ENCODE measurements around the gene TRHDE. TPM values are rescaled to one million over a fixed set of nuclear protein-coding genes. Genes with fewer than 3 reads are reported as not detected.

TRHDE gene
- total RNA-seq, 2 donors from 2014 or later: 10.9 to 73.2 TPM

DNA sequence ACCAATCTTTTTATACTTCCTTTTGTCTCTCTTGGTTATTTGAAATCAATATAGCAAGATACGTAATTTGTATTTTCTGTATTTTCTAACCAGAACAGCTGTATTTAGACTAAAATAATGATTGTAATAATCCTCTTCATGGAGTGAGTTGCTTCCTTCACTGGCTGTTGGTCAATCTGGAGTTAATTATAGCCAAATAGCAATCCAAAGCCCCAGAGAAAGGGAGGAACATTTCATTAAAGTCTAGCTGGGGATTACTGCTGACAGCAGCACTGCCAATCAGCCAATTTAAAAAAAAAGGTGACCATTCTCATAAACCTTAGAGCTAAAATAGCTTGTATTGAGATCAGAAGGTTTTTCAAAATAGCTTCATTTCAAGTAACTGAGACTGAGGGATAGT, 118.0 kb downstream of the TRHDE start:
- no peak overlapping the region for H3K27ac ChIP-seq

GRCh38 chr12:72406111-72406510, 133.9 kb downstream of the TRHDE start:
- intact Hi-C loops (cut with DNase I): no loop called here
- TF ChIP-seq, protein P1, sequence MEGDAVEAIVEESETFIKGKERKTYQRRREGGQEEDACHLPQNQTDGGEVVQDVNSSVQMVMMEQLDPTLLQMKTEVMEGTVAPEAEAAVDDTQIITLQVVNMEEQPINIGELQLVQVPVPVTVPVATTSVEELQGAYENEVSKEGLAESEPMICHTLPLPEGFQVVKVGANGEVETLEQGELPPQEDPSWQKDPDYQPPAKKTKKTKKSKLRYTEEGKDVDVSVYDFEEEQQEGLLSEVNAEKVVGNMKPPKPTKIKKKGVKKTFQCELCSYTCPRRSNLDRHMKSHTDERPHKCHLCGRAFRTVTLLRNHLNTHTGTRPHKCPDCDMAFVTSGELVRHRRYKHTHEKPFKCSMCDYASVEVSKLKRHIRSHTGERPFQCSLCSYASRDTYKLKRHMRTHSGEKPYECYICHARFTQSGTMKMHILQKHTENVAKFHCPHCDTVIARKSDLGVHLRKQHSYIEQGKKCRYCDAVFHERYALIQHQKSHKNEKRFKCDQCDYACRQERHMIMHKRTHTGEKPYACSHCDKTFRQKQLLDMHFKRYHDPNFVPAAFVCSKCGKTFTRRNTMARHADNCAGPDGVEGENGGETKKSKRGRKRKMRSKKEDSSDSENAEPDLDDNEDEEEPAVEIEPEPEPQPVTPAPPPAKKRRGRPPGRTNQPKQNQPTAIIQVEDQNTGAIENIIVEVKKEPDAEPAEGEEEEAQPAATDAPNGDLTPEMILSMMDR (IDR thresholded peaks at IDR 0.05): no peak
- TF ChIP-seq POLR2A (IDR thresholded peaks at IDR 0.05): no peak
- no peaks in the 10 kb centered on the region for H3K27me3 ChIP-seq
- H3K9me3 ChIP-seq: no peaks in the 10 kb centered on the region
- H3K4me3 ChIP-seq: no peak overlapping the region
- WGBS, 2 donors: 35 to 40% methylated on average over 2 of the region's 2 CpGs
- ATAC-seq (no peak), DNase-seq (no peak)
- H3K27ac ChIP-seq: no peak overlapping the region
- H3K4me1 ChIP-seq: peaks cover 16% of the 10 kb centered on the region
- H3K36me3 ChIP-seq (replicated peaks in 1 of 2; ENCODE audit: insufficient read depth in 1 of 2, low read depth in 2 of 2): no peaks in the 10 kb centered on the region

More for the DNA sequence above, 118.0 kb downstream of the TRHDE start:
- no peak for ATAC-seq
- Histone ChIP-seq H3K4me3 (no peak overlapping the region), H3K4me1 (no peaks in the 10 kb centered on the region), H3K36me3 (replicated peaks in 1 of 2; ENCODE audit: insufficient read depth in 1 of 2, low read depth in 2 of 2) (no peaks in the 10 kb centered on the region), H3K9me3 (no peaks in the 10 kb centered on the region), H3K27me3 (no peaks in the 10 kb centered on the region)
- TF ChIP-seq POLR2A (IDR thresholded peaks at IDR 0.05): no peak
- TF ChIP-seq, protein P1 (IDR thresholded peaks at IDR 0.05): no peak
- WGBS, 2 donors: 90 to 94% methylated on average over 1 of the region's 1 CpG
- intact Hi-C loops (cut with DNase I): no loop called here
- no peak for DNase-seq

GRCh38 chr12:72432037-72432604, 160.0 kb downstream of the TRHDE start:
- peak; percentile 24 to 78 (median 75) for TF ChIP-seq POLR2A (IDR thresholded peaks at IDR 0.05)
- TF ChIP-seq, protein P1 (IDR thresholded peaks at IDR 0.05): peak in 1 of 7 experiments; percentile 7
- H3K4me3 ChIP-seq: peak overlapping the region in 1 of 2 donors; percentile 25
- WGBS, 2 donors: 30 to 34% methylated on average over 7 of the region's 7 CpGs
- DNase-seq (peak; percentile 58 to 78 (median 73)), ATAC-seq (peak; percentile 88)
- H3K27me3 ChIP-seq: no peaks in the 10 kb centered on the region
- H3K9me3 ChIP-seq: no peaks in the 10 kb centered on the region
- H3K36me3 ChIP-seq (replicated peaks in 1 of 2; ENCODE audit: insufficient read depth in 1 of 2, low read depth in 2 of 2): no peaks in the 10 kb centered on the region
- H3K27ac ChIP-seq: peak overlapping the region; percentile 66 to 83 (median 79)
- intact Hi-C loops (cut with DNase I): no loop called here
- peaks cover 17% of the 10 kb centered on the region for H3K4me1 ChIP-seq

DNA sequence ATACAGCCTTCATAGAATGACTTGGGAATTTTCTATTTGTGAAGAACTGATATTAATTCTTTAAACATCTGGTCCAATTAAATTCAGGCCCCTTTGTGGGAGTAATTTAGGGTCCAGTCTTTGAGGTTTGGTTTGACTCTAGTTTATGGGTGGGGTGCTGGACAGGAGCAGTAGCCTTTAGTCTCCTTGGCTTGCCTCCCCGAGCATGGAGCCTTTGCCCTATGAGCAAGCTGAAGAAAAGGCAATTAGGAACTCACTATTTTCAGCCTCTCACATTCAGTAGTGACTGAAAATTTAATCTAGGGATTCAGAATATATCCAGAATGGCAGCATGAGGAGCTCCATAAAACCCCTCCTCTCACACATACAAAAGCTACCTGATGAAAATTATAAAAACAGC, 161.1 kb downstream of the TRHDE start:
- peaks cover 17% of the 10 kb centered on the region for H3K4me1 ChIP-seq
- 24 to 41% methylated on average over 1 of the region's 1 CpG for WGBS, 2 donors
- ATAC-seq (no peak), DNase-seq (peak in 2 of 4 donors; percentile 9 to 39)
- TF ChIP-seq, protein P1 (IDR thresholded peaks at IDR 0.05): no peak
- TF ChIP-seq POLR2A (IDR thresholded peaks at IDR 0.05): peak in 1 of 3 donors; percentile 3
- H3K27me3 ChIP-seq: no peaks in the 10 kb centered on the region
- intact Hi-C loops (cut with DNase I): no loop called here
- no peak overlapping the region for H3K4me3 ChIP-seq
- H3K9me3 ChIP-seq: no peaks in the 10 kb centered on the region
- no peaks in the 10 kb centered on the region for H3K36me3 ChIP-seq (replicated peaks in 1 of 2; ENCODE audit: insufficient read depth in 1 of 2, low read depth in 2 of 2)
- H3K27ac ChIP-seq: peak overlapping the region; percentile 15 to 83 (median 79)

- H3K27me3 ChIP-seq: no peaks in the 10 kb centered on the region
- intact Hi-C loops (cut with DNase I): no loop called here
- peaks cover 17% of the 10 kb centered on the region for H3K4me1 ChIP-seq
- TF ChIP-seq, protein P1 (IDR thresholded peaks at IDR 0.05): no peak
- no peak for TF ChIP-seq POLR2A (IDR thresholded peaks at IDR 0.05)
- H3K27ac ChIP-seq: peak overlapping the region in 2 of 4 donors; percentile 75 to 83
- ATAC-seq (no peak), DNase-seq (no peak)
- H3K4me3 ChIP-seq: no peak overlapping the region
- no peaks in the 10 kb centered on the region for H3K36me3 ChIP-seq (replicated peaks in 1 of 2; ENCODE audit: insufficient read depth in 1 of 2, low read depth in 2 of 2)
- no peaks in the 10 kb centered on the region for H3K9me3 ChIP-seq
- 31 to 68% methylated on average over 1 of the region's 1 CpG for WGBS, 2 donors
Observed at GRCh38 chr12:72434999-72435398, 162.8 kb downstream of the TRHDE start.
